Epithelial cell of proximal tubule (primary cell): Measurements from ENCODE around the gene MAP3K20. TPM values are rescaled to one million over a fixed set of nuclear protein-coding genes. Genes with fewer than 3 reads are reported as not detected.
"Not testable (repeated sequence)": the region's sequence is repeated elsewhere in the genome, so short reads cannot be mapped to it uniquely, and the experiment has no call there.

ENCODE experiments used
- DNase-seq: peaks from one replicate; pipeline ENCODE4 v3.0.0-alpha.2; 2011; ENCODE audit warnings: low read depth
- H3K4me3 ChIP-seq: 2 replicates; pipeline ENCODE4 v1.5.1; 2011; ENCODE audit warnings: low read depth, mild to moderate bottlenecking, low read length
- total RNA-seq: library from RNA; depleted of rRNA; stranded (reverse); fragments of >200 nt; gene quantifications from 2 replicates; pipeline ENCODE4 v1.2.3, GENCODE V29; 2015
- TF ChIP-seq, protein P1 (sequence below): conservative IDR thresholded peaks from 2 replicates; pipeline ENCODE4 v1.5.1; 2012; ENCODE audit warnings: low read depth, mild to moderate bottlenecking, low read length

The MAP3K20 gene
- total RNA-seq, 1 donor from 2014 or later, result 19.4 TPM

DNA sequence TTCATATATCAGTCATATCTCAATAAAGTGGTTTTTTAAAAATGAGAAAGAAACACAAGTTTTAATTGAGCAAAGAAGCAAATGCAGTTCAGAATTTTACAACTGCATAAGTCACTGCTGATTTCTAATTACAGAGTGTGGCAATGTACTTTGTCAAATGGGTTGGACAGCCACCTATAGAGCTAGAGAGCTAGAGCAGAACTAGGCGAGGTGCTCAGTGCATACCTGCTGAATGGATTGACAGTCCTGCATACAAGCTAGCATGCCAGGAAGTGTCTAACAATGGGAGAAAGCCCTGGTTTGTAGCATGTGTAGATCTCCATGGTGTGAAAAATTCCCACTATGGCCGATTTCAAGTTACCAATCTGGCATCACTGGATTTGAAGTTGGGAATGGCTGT lies 172.7 kb downstream of the MAP3K20 start:
- no peak overlapping the region for H3K4me3 ChIP-seq
- TF ChIP-seq, protein P1, sequence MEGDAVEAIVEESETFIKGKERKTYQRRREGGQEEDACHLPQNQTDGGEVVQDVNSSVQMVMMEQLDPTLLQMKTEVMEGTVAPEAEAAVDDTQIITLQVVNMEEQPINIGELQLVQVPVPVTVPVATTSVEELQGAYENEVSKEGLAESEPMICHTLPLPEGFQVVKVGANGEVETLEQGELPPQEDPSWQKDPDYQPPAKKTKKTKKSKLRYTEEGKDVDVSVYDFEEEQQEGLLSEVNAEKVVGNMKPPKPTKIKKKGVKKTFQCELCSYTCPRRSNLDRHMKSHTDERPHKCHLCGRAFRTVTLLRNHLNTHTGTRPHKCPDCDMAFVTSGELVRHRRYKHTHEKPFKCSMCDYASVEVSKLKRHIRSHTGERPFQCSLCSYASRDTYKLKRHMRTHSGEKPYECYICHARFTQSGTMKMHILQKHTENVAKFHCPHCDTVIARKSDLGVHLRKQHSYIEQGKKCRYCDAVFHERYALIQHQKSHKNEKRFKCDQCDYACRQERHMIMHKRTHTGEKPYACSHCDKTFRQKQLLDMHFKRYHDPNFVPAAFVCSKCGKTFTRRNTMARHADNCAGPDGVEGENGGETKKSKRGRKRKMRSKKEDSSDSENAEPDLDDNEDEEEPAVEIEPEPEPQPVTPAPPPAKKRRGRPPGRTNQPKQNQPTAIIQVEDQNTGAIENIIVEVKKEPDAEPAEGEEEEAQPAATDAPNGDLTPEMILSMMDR, result no peak
- no peak for DNase-seq

DNA sequence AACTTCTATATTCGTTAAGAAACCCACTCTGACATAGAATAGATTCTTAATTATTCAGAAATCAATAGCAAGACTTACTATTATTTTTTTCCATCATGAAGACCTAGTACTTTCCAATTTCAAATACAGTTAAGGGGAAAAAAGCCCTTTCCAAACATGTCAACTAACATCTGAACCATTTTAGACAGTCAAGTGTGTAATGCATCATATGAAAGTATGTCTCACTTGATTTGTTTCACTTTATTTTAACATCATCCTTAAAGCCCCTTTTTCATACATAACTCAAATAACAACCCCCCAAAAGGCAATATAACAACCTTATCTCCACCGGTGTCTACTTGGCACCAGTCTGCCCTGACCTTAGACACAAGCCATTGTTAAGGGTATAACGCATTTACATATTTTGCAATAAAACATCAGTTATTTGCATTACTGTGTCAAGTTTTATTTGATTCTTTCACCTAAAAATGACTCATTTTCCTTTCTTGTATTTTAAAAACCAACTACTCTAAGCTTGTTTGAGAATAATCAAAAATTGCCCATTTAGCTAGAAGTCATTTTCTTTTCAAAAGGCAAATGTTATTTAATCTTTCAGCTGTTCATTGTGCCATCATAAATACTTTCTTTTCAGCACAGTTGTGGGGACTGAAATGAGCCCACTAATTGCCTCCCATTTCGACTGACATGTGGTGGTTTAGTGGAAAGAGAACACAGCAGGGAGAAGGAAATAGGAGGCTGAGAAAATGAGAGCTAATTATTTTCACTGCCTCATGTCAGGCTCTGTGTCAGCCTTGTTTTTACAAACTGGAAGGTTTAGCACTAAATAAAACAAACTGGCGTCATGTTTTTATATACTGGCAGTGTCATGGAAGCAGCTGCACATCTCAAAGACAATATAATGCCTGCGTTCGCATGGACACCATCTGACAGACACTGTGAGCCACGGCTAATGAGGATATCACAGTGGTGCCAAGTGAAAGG lies 174.3 kb downstream of the MAP3K20 start:
- TF ChIP-seq, protein P1, result no peak
- no peak for DNase-seq
- H3K4me3 ChIP-seq, result no peak overlapping the region

DNA sequence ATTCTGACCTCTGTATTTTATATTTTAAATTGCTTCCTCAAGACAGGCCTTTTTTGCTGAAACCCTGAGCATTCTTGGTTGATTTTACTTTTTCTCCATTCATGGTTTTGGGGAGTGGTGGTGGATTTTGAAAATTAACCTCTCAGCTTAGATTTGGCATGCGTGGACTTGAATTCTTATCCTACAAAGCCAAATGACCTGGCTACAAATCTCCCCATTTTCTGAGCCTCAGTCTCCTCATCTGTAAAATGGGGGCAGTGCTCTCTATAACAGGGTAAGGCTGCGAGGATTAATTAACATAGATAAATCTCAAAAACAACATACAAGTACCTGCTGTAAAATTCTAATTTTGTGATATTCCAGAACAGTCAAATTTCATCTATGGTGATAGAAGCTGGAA lies 175.6 kb downstream of the MAP3K20 start:
- no peak for DNase-seq
- TF ChIP-seq, protein P1, result no peak

DNA sequence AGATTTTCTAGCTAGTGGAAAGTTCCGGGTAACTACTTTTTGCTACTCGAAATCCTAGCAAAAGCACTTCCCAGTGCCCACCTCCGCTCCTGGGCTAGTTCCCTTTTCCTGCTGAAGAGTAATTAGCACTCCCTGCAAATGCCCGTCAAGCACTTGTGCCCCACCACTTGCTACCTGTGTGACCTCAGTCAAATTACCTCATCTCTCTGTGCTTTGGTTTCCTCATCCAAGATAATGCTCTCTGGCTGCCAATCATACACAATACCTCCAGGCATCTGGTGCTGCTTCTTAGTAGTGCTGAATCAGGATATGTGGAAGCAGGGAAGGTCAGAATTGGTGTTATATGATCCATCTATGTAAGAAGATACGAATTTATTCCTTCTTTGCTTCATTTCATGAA lies 176.9 kb downstream of the MAP3K20 start:
- TF ChIP-seq, protein P1, result no peak
- DNase-seq, result no peak
- H3K4me3 ChIP-seq, result no peak overlapping the region

More for the DNA sequence above, 175.6 kb downstream of the MAP3K20 start:
- no peak overlapping the region for H3K4me3 ChIP-seq

DNA sequence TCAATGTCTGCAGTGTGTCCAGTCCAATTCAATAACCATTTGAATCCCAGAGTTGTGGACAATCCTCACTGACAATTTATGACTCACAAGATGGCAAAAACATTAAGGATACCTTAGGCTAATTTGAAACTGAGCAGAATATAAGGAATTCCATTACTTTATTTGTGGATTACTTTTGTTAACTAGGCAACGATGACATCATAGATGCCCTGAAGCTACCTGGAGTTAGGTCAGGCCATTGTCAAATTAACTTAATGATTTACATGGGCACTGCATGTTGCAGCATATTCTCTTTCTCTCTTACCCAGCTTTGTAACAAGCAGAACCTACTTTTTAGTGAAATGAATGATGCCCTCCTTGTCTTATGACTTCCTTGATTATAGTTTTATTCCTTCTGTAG lies 179.0 kb downstream of the MAP3K20 start:
- no peak overlapping the region for H3K4me3 ChIP-seq
- TF ChIP-seq, protein P1, result no peak
- DNase-seq, result peak; percentile 50

DNA sequence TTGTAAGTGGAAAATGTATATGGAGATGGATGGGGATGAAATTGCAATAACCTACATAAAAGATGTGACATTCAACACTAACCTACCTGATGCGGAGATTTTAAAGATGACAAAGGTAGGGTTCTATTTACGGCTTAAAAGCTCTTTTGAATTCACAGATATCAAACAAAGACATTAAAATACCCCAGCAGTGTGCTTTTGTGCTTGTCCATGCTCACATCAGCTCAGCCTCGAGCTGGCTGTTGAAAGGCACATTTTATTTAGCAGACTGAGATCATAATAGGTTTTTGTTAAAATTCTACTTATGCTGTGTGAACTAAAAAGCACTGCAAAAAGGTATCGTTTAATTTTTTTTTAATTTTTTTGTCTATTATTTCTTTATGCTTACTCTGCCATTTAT lies 183.1 kb downstream of the MAP3K20 start:
- DNase-seq, result no peak
- TF ChIP-seq, protein P1, result no peak
- H3K4me3 ChIP-seq, result no peak overlapping the region

DNA sequence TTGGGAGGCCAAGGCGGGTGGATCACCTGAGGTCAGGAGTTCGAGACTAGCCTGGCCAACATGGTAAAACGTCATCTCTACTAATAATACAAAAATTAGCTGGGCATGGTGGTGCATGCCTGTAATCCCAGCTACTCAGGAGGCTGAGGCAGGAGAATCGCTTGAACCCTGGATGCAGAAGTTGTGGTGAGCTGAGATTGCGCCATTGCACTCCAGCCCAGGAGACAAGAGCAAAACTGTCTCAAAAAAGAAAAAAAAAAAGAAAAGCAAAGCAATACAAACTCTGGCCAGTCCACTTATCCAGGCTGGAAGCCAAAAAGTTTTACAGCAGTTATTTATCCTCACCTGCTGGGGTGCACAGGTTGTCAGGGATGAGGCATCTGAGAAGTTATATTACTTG lies 186.7 kb downstream of the MAP3K20 start:
- not testable (repeated sequence) for DNase-seq, H3K4me3 ChIP-seq
